ENCODE measurements around the gene CEP41.

GRCh38 chr7:130489140-130489983, 48.5 kb upstream of the CEP41 start:
- TF ChIP-seq CTCF (IDR thresholded peaks at IDR 0.05) = no peak
- TF ChIP-seq POLR2A (IDR thresholded peaks at IDR 0.05) = no peak

All from Peyer's patch (tissue), 4 donors.